HG02759 (cell line): Measurements from ENCODE around the gene SEC61B.

Experiments
- ATAC-seq: cut with Tn5 transposase; IDR thresholded peaks from one replicate; pipeline ENCODE4 v1.9.1; 2021; ENCODE audit warnings: mild to moderate bottlenecking, moderate library complexity; ENCODE audit not compliant: unreplicated experiment

The SEC61B gene

GRCh38 chr9:99221621-99222415 is at the start of gene SEC61B, which contains the start of gene ALG2:
SEC61B (plus strand) TSS chr9:99222282; CDS start chr9:99222364, 82 bp downstream.
ALG2 (minus strand) TSS chr9:99221942; CDS start chr9:99221894, 48 bp downstream.
- ATAC-seq = peak; percentile 93

GRCh38 chr9:99173570-99174504 is 48.2 kb upstream of the SEC61B start:
- ATAC-seq = peak; percentile 73

- no peak for ATAC-seq
Observed at GRCh38 chr9:99176527-99177013, 45.5 kb upstream of the SEC61B start.

GRCh38 chr9:99177576-99178366 is 44.3 kb upstream of the SEC61B start:
- ATAC-seq = no peak

- no peak for ATAC-seq
Observed at GRCh38 chr9:99178912-99179872, 42.9 kb upstream of the SEC61B start.

- ATAC-seq = peak; percentile 46
Observed at GRCh38 chr9:99180199-99180598, 41.9 kb upstream of the SEC61B start.

- no peak for ATAC-seq
Observed at GRCh38 chr9:99180662-99181061, 41.4 kb upstream of the SEC61B start.

- no peak for ATAC-seq
Observed at GRCh38 chr9:99181206-99181605, 40.9 kb upstream of the SEC61B start.

- ATAC-seq = peak; percentile 51
Observed at GRCh38 chr9:99181621-99182020, 40.5 kb upstream of the SEC61B start.

- no peak for ATAC-seq
Observed at GRCh38 chr9:99182356-99182755, 39.7 kb upstream of the SEC61B start.

GRCh38 chr9:99183616-99184015 is 38.5 kb upstream of the SEC61B start:
- ATAC-seq = no peak

- no peak for ATAC-seq
Observed at GRCh38 chr9:99184110-99184474, 38.0 kb upstream of the SEC61B start.

GRCh38 chr9:99184475-99185347 is 37.4 kb upstream of the SEC61B start:
- peak; percentile 50 for ATAC-seq

- ATAC-seq = no peak
Observed at GRCh38 chr9:99185348-99185632, 36.8 kb upstream of the SEC61B start.

GRCh38 chr9:99185934-99186333 is 36.1 kb upstream of the SEC61B start:
- no peak for ATAC-seq

- no peak for ATAC-seq
Observed at GRCh38 chr9:99187311-99187710, 34.8 kb upstream of the SEC61B start.

- no peak for ATAC-seq
Observed at GRCh38 chr9:99189186-99189585, 32.9 kb upstream of the SEC61B start.

- ATAC-seq = no peak
Observed at GRCh38 chr9:99189887-99190596, 32.0 kb upstream of the SEC61B start.
